OCI-LY3 (cell line): ENCODE measurements around the gene CYTIP.

Experiments
- H2AFZ ChIP-seq: fragments of 200-600, 300-600 bp; shearing (Covaris generic); 2 replicates; pipeline ENCODE4 v1.6.0; 2014; ENCODE audit warnings: antibody characterized with exemption, low read depth, low read length
- H3K27ac ChIP-seq: fragments of 200-600, 300-600 bp; sonication (generic); 2 replicates; pipeline ENCODE4 v1.5.1; 2014; ENCODE audit warnings: mild to moderate bottlenecking, low read length, moderate library complexity, mixed read lengths
- H3K27me3 ChIP-seq: fragments of 200-600, 300-600 bp; sonication (generic); 2 replicates; pipeline ENCODE4 v1.6.1; 2014; ENCODE audit warnings: low read depth, low read length, mixed read lengths
- H3K36me3 ChIP-seq: fragments of 200-600, 300-600 bp; sonication (generic); replicated peaks from 2 replicates; pipeline ENCODE3; 2014; ENCODE audit warnings: low read depth, low read length, mixed read lengths
- H3K4me1 ChIP-seq: fragments of 300-600, 200-600 bp; sonication (generic); 2 replicates; pipeline ENCODE4 v1.6.1; 2014; ENCODE audit warnings: low read length, mixed read lengths
- H3K4me2 ChIP-seq: fragments of 200-600, 300-600 bp; sonication (generic); 2 replicates; pipeline ENCODE4 v1.6.1; 2014; ENCODE audit warnings: low read length, mixed read lengths
- H3K4me3 ChIP-seq: fragments of 300-600, 200-600 bp; sonication (generic); 2 replicates; pipeline ENCODE4 v1.5.1; 2014; ENCODE audit warnings: antibody characterized with exemption, mild to moderate bottlenecking, low read length, moderate library complexity
- H3K79me2 ChIP-seq: fragments of 300-600, 200-600 bp; shearing (Covaris generic); 2 replicates; pipeline ENCODE4 v1.6.1; 2014; ENCODE audit warnings: mild to moderate bottlenecking, low read length, mixed read lengths
- H3K9ac ChIP-seq: fragments of 300-600, 200-600 bp; shearing (Covaris generic); 2 replicates; pipeline ENCODE4 v1.6.0; 2014; ENCODE audit warnings: mild to moderate bottlenecking, low read length, moderate library complexity
- H3K9me3 ChIP-seq: fragments of 200-600, 300-600 bp; shearing (Covaris generic); 2 replicates; pipeline ENCODE4 v1.6.1; 2014; ENCODE audit warnings: low read length, mixed read lengths; ENCODE audit not compliant: insufficient read depth
- H4K20me1 ChIP-seq: fragments of 200-600, 300-600 bp; sonication (generic); 2 replicates; pipeline ENCODE4 v1.6.1; 2016; ENCODE audit warnings: low read length, mixed read lengths; ENCODE audit not compliant: insufficient read depth
- CTCF ChIP-seq: fragments of 200-600, 300-600 bp; sonication (generic); IDR thresholded peaks from 2 replicates; pipeline ENCODE4 v1.5.1; 2014; ENCODE audit warnings: antibody characterized with exemption, low read length, low read depth
- EZH2phosphoT487 ChIP-seq: fragments of 200-600 bp; shearing (Covaris generic); IDR thresholded peaks from 2 replicates; pipeline ENCODE4 v1.6.1; 2018; ENCODE audit warnings: antibody characterized with exemption, mixed run types, low read depth

The CYTIP gene

GRCh38 chr2:157438863-157439823, 4.7 kb downstream of the CYTIP start:
- Histone ChIP-seq H3K4me2 (peak overlapping the region; percentile 99), H3K79me2 (peaks cover 100% of the 10 kb centered on the region)

DNA sequence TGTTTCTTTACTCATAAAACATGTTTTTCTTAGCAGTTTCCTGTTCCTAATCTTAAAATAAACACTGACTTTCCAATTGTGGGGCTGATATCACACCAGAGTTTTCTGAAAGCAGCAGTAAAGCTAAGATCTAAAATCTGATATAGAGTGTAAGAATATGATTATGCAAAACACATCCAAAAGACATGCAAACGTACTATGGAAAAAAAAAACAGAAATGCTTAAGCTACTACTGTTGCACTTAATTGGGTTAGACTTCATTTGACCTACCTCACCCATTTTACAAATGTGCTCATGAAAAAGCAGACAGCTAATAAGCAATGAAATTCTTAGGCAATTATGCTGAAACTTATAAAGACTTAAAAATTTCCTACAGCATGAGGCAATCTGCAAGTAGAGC, 10.5 kb downstream of the CYTIP start:
- Histone ChIP-seq H3K4me3 (no peak overlapping the region), H2AFZ (no peak overlapping the region), H3K9ac (no peak overlapping the region), H3K9me3 (no peaks in the 10 kb centered on the region), H3K4me2 (no peak overlapping the region), H3K79me2 (peaks cover 95% of the 10 kb centered on the region), H3K27me3 (no peaks in the 10 kb centered on the region), H3K27ac (no peak overlapping the region), H3K36me3 (peaks cover 82% of the 10 kb centered on the region), H3K4me1 (peaks cover 35% of the 10 kb centered on the region), H4K20me1 (peaks cover 96% of the 10 kb centered on the region)
- TF ChIP-seq CTCF = no peak
- TF ChIP-seq EZH2phosphoT487 = no peak

More at GRCh38 chr2:157438863-157439823, 4.7 kb downstream of the CYTIP start:
- H3K4me3 ChIP-seq = peak overlapping the region; percentile 97
- peaks cover 42% of the 10 kb centered on the region for H3K4me1 ChIP-seq
- no peak for TF ChIP-seq EZH2phosphoT487
- no peak for TF ChIP-seq CTCF
- peaks cover 58% of the 10 kb centered on the region for H3K36me3 ChIP-seq
- H3K9me3 ChIP-seq = no peaks in the 10 kb centered on the region
- H4K20me1 ChIP-seq = peaks cover 51% of the 10 kb centered on the region
- H3K27me3 ChIP-seq = no peaks in the 10 kb centered on the region
- peak overlapping the region; percentile 98 for H3K27ac ChIP-seq
- no peak overlapping the region for H2AFZ ChIP-seq
- peak overlapping the region; percentile 98 for H3K9ac ChIP-seq

- Histone ChIP-seq H3K27ac (no peak overlapping the region), H3K4me2 (no peak overlapping the region), H4K20me1 (peaks cover 96% of the 10 kb centered on the region), H3K4me1 (peaks cover 27% of the 10 kb centered on the region), H3K9ac (no peak overlapping the region), H3K4me3 (no peak overlapping the region), H3K27me3 (no peaks in the 10 kb centered on the region), H2AFZ (no peak overlapping the region), H3K9me3 (no peaks in the 10 kb centered on the region), H3K36me3 (peaks cover 86% of the 10 kb centered on the region), H3K79me2 (peaks cover 92% of the 10 kb centered on the region)
- TF ChIP-seq CTCF = no peak
Observed at GRCh38 chr2:157432475-157433106, 11.3 kb downstream of the CYTIP start.

DNA sequence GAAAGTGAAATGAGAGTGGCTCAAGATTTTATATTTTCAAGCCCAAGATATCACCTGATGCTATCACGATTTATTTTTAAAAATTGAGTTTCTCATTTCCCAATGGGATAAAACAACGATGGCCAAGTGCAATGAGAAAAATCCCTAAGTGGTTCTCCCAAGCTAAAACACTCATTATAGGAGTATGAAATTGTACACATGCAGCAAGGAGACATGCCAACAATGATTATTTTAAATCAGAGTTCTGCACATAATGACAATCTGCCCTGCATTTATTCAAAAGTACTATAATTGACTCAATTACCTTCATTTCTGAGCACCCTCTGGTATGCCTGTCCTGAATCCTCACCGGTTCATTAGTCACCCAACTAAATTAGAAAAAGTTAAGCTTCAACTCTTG, 12.7 kb downstream of the CYTIP start:
- peaks cover 89% of the 10 kb centered on the region for H3K79me2 ChIP-seq
- no peaks in the 10 kb centered on the region for H3K9me3 ChIP-seq
- no peaks in the 10 kb centered on the region for H3K27me3 ChIP-seq
- no peak overlapping the region for H2AFZ ChIP-seq
- H3K4me2 ChIP-seq = no peak overlapping the region
- peaks cover 93% of the 10 kb centered on the region for H3K36me3 ChIP-seq
- H3K9ac ChIP-seq = no peak overlapping the region
- H4K20me1 ChIP-seq = peaks cover 94% of the 10 kb centered on the region
- TF ChIP-seq EZH2phosphoT487 (no peak), CTCF (no peak)
- no peak overlapping the region for H3K27ac ChIP-seq
- H3K4me3 ChIP-seq = no peak overlapping the region
- H3K4me1 ChIP-seq = peaks cover 18% of the 10 kb centered on the region
